ENCODE data around the gene MYO5B.
"Not testable (repeated sequence)": the region's sequence is repeated elsewhere in the genome, so short reads cannot be mapped to it uniquely, and the experiment has no call there.

The MYO5B gene

DNA sequence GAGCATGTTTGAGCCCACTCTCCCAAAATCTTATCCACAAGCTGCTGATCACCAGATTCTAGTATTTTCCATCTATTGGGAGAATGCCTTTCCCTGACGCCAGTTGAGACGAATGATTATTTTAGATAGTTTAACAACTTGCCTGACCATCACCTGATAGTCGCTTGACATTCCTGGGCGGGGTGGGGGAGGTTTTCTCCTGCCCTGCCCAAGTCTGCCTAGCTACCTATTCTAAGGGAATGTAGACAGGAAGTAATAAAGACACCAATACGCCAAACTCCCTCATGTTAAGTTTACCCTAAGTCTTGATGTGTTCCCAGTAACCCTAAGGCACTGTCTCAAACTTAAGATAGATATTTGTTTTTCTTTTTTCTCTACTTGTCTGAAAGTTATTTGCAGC is 377.0 kb downstream of the MYO5B start:
- peaks cover 29% of the 10 kb centered on the region for H3K4me1 Mint-ChIP-seq (ENCODE audit: low read depth)
- no peak overlapping the region for H3K4me3 Mint-ChIP-seq
- no peaks in the 10 kb centered on the region for H3K27me3 Mint-ChIP-seq
- H3K36me3 Mint-ChIP-seq (ENCODE audit: low read depth): peaks cover 23% of the 10 kb centered on the region
- no peak overlapping the region for H3K27ac Mint-ChIP-seq
- H3K9me3 Mint-ChIP-seq: no peaks in the 10 kb centered on the region
- intact Hi-C loops (cut with micrococcal nuclease): loop anchor here (10.0 kb wide), 1 partner anchor 467 kb away; the partner anchor contains the start of genes CXXC1 and MBD1

GRCh38 chr18:49815927-49816326 is 379.0 kb downstream of the MYO5B start:
- Mint-ChIP-seq H3K9me3 (no peaks in the 10 kb centered on the region), H3K4me1 (ENCODE audit: low read depth) (peaks cover 48% of the 10 kb centered on the region), H3K27me3 (no peaks in the 10 kb centered on the region), H3K4me3 (no peak overlapping the region), H3K27ac (no peak overlapping the region), H3K36me3 (ENCODE audit: low read depth) (peaks cover 23% of the 10 kb centered on the region)
- intact Hi-C loops (cut with micrococcal nuclease): loop anchor here (10.0 kb wide), 1 partner anchor 469 kb away; the partner anchor contains the start of genes CXXC1 and MBD1

GRCh38 chr18:49814147-49814499 is 380.8 kb downstream of the MYO5B start:
- intact Hi-C loops (cut with micrococcal nuclease): loop anchor here (10.0 kb wide), 1 partner anchor 471 kb away; the partner anchor contains the start of genes CXXC1 and MBD1
- H3K27ac Mint-ChIP-seq: peak overlapping the region; percentile 96
- peak overlapping the region; percentile 87 for H3K4me3 Mint-ChIP-seq
- peaks cover 29% of the 10 kb centered on the region for H3K36me3 Mint-ChIP-seq (ENCODE audit: low read depth)
- H3K4me1 Mint-ChIP-seq (ENCODE audit: low read depth): peaks cover 39% of the 10 kb centered on the region
- peaks cover 11% of the 10 kb centered on the region for H3K9me3 Mint-ChIP-seq
- no peaks in the 10 kb centered on the region for H3K27me3 Mint-ChIP-seq

GRCh38 chr18:49813319-49814146 is 381.4 kb downstream of the MYO5B start, which contains the start of gene ACAA2:
Gene ACAA2 (minus strand): TSS chr18:49813533. CDS start chr18:49813484, 49 bp downstream.
- H3K27ac Mint-ChIP-seq: peak within 1 kb of the TSS; percentile 96
- peak within 1 kb of the TSS; percentile 87 for H3K4me3 Mint-ChIP-seq
- peaks cover 38% of the 10 kb centered on the region for H3K4me1 Mint-ChIP-seq (ENCODE audit: low read depth)
- peaks cover 17% of the 10 kb centered on the region for H3K9me3 Mint-ChIP-seq
- H3K27me3 Mint-ChIP-seq: no peaks in the 10 kb centered on the region
- intact Hi-C loops (cut with micrococcal nuclease): loop anchor here (2.0 to 10.0 kb wide), 2 partner anchors 327 to 471 kb away; partner anchors contain the start of genes C18orf32, CXXC1 and MBD1
- H3K36me3 Mint-ChIP-seq (ENCODE audit: low read depth): peaks cover 34% of the 10 kb centered on the region

GRCh38 chr18:49813069-49813318 is 382.0 kb downstream of the MYO5B start:
- Mint-ChIP-seq H3K36me3 (ENCODE audit: low read depth) (peaks cover 34% of the 10 kb centered on the region), H3K27ac (peak overlapping the region; percentile 96), H3K27me3 (no peaks in the 10 kb centered on the region), H3K9me3 (peaks cover 22% of the 10 kb centered on the region), H3K4me1 (ENCODE audit: low read depth) (peaks cover 42% of the 10 kb centered on the region), H3K4me3 (peak overlapping the region; percentile 87)
- intact Hi-C loops (cut with micrococcal nuclease): loop anchor here (2.0 to 10.0 kb wide), 2 partner anchors 326 to 472 kb away; partner anchors contain the start of genes C18orf32, CXXC1 and MBD1

GRCh38 chr18:49812286-49813068 is 382.5 kb downstream of the MYO5B start:
- intact Hi-C loops (cut with micrococcal nuclease): loop anchor here (2.0 to 10.0 kb wide), 2 partner anchors 326 to 472 kb away; partner anchors contain the start of genes C18orf32, CXXC1 and MBD1
- Mint-ChIP-seq H3K4me1 (ENCODE audit: low read depth) (peaks cover 42% of the 10 kb centered on the region), H3K36me3 (ENCODE audit: low read depth) (peaks cover 29% of the 10 kb centered on the region), H3K27ac (peak overlapping the region; percentile 96), H3K27me3 (no peaks in the 10 kb centered on the region), H3K9me3 (peaks cover 22% of the 10 kb centered on the region), H3K4me3 (peak overlapping the region; percentile 87)

- H3K27me3 Mint-ChIP-seq: no peaks in the 10 kb centered on the region
- intact Hi-C loops (cut with micrococcal nuclease): loop anchor here (10.0 kb wide), 1 partner anchor 473 kb away; the partner anchor contains the start of genes CXXC1 and MBD1
- H3K36me3 Mint-ChIP-seq (ENCODE audit: low read depth): peaks cover 25% of the 10 kb centered on the region
- no peak overlapping the region for H3K4me3 Mint-ChIP-seq
- peaks cover 22% of the 10 kb centered on the region for H3K9me3 Mint-ChIP-seq
- peaks cover 42% of the 10 kb centered on the region for H3K4me1 Mint-ChIP-seq (ENCODE audit: low read depth)
- H3K27ac Mint-ChIP-seq: no peak overlapping the region
Observed at GRCh38 chr18:49811151-49811938, 383.6 kb downstream of the MYO5B start.

DNA sequence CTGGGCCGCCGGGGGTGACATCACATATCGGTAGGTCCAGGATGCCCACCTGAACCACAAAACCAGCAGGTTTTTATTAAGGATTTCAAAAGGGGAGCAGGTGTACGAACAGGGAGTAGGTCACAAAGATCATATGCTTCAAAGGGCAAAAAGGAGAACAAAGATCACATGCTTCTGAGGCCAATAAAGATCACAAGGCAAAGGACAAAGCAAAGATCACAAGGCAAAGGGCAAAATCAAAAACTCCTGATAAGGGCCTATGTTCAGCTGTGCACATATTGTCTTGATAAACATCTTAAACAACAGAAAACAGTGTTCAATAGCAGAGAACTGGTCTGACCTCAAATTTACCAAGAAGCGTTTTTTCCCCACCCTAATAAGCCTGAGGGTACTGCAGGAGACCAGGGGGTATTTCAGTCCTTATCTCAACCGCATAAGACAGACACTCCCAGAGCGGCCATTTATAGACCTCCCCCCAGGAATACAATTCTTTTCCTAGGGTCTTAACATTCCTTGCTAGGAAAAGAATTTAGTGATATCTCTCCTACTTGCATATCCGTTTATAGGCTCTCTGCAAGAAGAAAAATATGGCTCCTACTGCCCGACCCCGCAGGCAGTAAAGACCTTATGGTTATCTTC is 386.3 kb downstream of the MYO5B start:
- H3K4me3 Mint-ChIP-seq; intact Hi-C loops (cut with micrococcal nuclease); H3K27me3 Mint-ChIP-seq; H3K27ac Mint-ChIP-seq: not testable (repeated sequence)
- peaks cover 31% of the 10 kb centered on the region for H3K4me1 Mint-ChIP-seq (ENCODE audit: low read depth)
- peaks cover 22% of the 10 kb centered on the region for H3K9me3 Mint-ChIP-seq
- peaks cover 18% of the 10 kb centered on the region for H3K36me3 Mint-ChIP-seq (ENCODE audit: low read depth)

GRCh38 chr18:49804096-49804495 is 390.9 kb downstream of the MYO5B start:
- no peak overlapping the region for H3K27ac Mint-ChIP-seq
- intact Hi-C loops (cut with micrococcal nuclease): no loop called here

GRCh38 chr18:49802623-49803022 is 392.3 kb downstream of the MYO5B start:
- Mint-ChIP-seq H3K9me3 (no peaks in the 10 kb centered on the region), H3K4me1 (ENCODE audit: low read depth) (no peaks in the 10 kb centered on the region)

More at GRCh38 chr18:49804096-49804495, 390.9 kb downstream of the MYO5B start:
- peaks cover 11% of the 10 kb centered on the region for H3K9me3 Mint-ChIP-seq
- H3K4me3 Mint-ChIP-seq: no peak overlapping the region
- peaks cover 6% of the 10 kb centered on the region for H3K4me1 Mint-ChIP-seq (ENCODE audit: low read depth)
- H3K27me3 Mint-ChIP-seq: no peaks in the 10 kb centered on the region
- peaks cover 41% of the 10 kb centered on the region for H3K36me3 Mint-ChIP-seq (ENCODE audit: low read depth)

GRCh38 chr18:49800491-49800890 is 394.5 kb downstream of the MYO5B start:
- H3K4me1 Mint-ChIP-seq (ENCODE audit: low read depth); H3K9me3 Mint-ChIP-seq; intact Hi-C loops (cut with micrococcal nuclease); H3K4me3 Mint-ChIP-seq; H3K27me3 Mint-ChIP-seq; H3K27ac Mint-ChIP-seq: not testable (repeated sequence)
- peaks cover 58% of the 10 kb centered on the region for H3K36me3 Mint-ChIP-seq (ENCODE audit: low read depth)

More at GRCh38 chr18:49802623-49803022, 392.3 kb downstream of the MYO5B start:
- no peak overlapping the region for H3K27ac Mint-ChIP-seq
- intact Hi-C loops (cut with micrococcal nuclease): no loop called here
- no peaks in the 10 kb centered on the region for H3K27me3 Mint-ChIP-seq
- H3K36me3 Mint-ChIP-seq (ENCODE audit: low read depth): peaks cover 39% of the 10 kb centered on the region
- H3K4me3 Mint-ChIP-seq: no peak overlapping the region

DNA sequence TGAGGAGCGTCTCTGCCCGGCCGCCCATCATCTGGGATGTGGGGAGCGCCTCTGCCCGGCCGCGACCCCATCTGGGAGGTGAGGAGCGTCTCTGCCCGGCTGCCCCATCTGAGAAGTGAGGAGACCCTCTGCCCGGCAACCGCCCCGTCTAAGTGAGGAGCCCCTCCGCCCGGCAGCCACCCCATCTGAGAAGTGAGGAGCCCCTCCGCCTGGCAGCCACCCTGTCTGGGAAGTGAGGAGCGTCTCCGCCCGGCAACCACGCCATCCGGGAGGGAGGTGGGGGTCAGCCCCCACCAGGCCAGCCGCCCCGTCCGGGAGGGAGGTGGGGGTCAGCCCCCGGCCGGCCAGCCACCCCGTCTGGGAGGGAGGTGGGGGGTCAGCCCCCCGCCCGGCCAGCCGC is 395.1 kb downstream of the MYO5B start:
- H3K9me3 Mint-ChIP-seq; H3K27ac Mint-ChIP-seq; H3K27me3 Mint-ChIP-seq; intact Hi-C loops (cut with micrococcal nuclease); H3K4me1 Mint-ChIP-seq (ENCODE audit: low read depth); H3K4me3 Mint-ChIP-seq: not testable (repeated sequence)
- H3K36me3 Mint-ChIP-seq (ENCODE audit: low read depth): peaks cover 65% of the 10 kb centered on the region

DNA sequence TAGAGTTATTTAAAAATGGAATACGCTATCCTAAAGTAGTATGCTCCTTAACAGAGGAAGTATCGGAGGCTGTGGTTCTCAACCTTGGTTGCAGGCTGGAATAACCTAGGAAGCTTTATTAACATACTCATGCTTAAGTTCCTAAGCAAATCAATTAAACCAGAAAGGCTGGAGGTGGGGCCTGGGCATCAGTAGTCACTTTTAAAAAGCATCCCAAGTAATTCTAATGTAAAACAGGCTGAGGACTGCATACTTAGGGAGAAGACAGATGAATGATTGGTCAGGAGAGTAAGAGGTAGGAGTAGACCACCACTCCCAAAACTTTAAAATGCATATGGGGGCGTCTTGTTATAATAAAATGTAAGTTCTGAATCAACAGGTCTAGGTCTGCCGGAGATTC is 396.9 kb downstream of the MYO5B start:
- Mint-ChIP-seq H3K4me1 (ENCODE audit: low read depth) (no peaks in the 10 kb centered on the region), H3K9me3 (no peaks in the 10 kb centered on the region), H3K27me3 (no peaks in the 10 kb centered on the region), H3K27ac (no peak overlapping the region), H3K36me3 (ENCODE audit: low read depth) (peaks cover 79% of the 10 kb centered on the region), H3K4me3 (no peak overlapping the region)
- intact Hi-C loops (cut with micrococcal nuclease): no loop called here

All from dendritic cell treated with granulocyte-macrophage colony-stimulating factor and Interleukin-4, amounts not matched to agents 40 ng/mL and 50 ng/mL, for 4 days (primary cell).